ENCODE measurements around the gene TIPARP.
"Not testable (repeated sequence)": the region's sequence is repeated elsewhere in the genome, so short reads cannot be mapped to it uniquely, and the experiment has no call there.

The TIPARP gene

GRCh38 chr3:156707588-156707987, 33.2 kb downstream of the TIPARP start:
- no peak for DNase-seq (ENCODE audit: low read depth in 2 of 3, low spot score in 1 of 3)

GRCh38 chr3:156710429-156710828, 36.0 kb downstream of the TIPARP start:
- no peak for DNase-seq (ENCODE audit: low read depth in 2 of 3, low spot score in 1 of 3)

GRCh38 chr3:156711113-156711512, 36.7 kb downstream of the TIPARP start:
- DNase-seq (ENCODE audit: low read depth in 2 of 3, low spot score in 1 of 3) = no peak

DNA sequence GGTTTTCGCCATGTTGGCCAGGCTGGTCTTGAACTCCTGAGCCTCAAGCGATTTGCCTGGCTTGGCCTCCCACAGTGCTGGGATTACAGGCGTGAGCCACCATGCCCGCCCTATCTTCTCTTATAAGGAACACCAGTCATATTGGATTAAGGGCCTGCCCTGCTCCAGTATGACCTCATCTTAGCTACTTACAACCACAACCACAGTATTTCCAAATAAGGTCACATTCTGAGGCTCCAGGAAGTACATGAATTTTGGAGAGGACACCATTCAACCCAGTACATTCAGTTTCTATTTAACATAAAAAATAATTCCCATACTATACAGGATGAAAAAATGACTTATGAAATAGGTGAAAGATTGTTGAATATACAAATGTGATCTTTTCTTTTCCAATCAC, 37.6 kb downstream of the TIPARP start:
- DNase-seq (ENCODE audit: low read depth in 2 of 3, low spot score in 1 of 3) = not testable (repeated sequence)

GRCh38 chr3:156716105-156716862, 41.9 kb downstream of the TIPARP start:
- no peak for DNase-seq (ENCODE audit: low read depth in 2 of 3, low spot score in 1 of 3)

DNA sequence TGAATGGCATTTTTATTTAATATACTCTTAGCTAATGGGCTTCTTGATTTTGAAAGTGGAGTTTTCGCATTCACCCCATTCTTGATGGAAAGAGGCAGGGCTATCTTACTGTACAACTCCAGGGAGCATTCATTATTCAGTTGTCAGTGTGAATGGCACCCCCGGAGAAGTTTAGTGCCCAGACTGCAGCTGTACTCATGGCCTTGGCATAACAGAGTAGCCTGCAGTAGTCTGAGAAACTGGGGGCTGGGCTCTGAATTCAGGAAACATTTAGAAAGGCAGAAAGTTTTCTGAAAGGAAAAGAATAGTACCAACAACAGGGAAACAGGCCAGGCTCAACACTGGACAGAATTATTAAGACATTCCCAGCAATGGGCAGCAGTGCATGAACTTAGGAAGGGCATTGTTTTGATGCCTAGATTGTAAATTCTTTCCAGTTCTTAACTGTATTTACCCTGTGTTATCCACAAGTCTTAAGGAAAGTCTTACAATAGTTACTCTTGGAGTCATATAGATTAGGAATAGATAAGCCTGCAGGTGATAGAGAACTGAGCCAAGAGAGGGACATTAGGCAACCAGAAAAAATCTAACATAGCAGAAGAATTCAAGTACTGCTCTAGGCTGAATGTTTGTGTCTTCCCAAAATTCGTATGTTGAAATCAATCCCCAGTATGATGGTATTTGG, 44.4 kb downstream of the TIPARP start:
- DNase-seq (ENCODE audit: low read depth in 2 of 3, low spot score in 1 of 3) = no peak

DNA sequence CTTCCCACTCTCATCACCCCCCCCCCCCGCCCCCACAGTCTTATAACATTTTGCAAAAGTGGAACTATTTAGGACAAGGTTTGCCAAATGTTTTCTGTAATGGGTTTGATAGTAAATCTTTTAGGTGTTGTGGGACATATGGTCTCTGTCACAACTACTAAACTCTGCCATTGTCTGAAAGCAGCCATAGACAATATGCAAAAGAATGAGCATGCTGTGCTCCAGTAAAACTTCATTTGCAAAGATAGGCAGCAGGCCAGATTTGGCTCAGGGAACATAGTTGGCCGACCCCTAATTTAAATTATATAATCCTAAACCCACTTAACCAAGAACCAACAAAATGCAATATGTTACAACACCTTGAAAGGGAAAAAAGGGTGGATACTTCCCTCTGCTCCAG, 46.4 kb downstream of the TIPARP start:
- DNase-seq (ENCODE audit: low read depth in 2 of 3, low spot score in 1 of 3) = no peak

- DNase-seq (ENCODE audit: low read depth in 2 of 3, low spot score in 1 of 3) = no peak
Observed at GRCh38 chr3:156721687-156722618, 47.6 kb downstream of the TIPARP start.

- DNase-seq (ENCODE audit: low read depth in 2 of 3, low spot score in 1 of 3) = no peak
Observed at GRCh38 chr3:156723182-156723619, 48.8 kb downstream of the TIPARP start.

DNA sequence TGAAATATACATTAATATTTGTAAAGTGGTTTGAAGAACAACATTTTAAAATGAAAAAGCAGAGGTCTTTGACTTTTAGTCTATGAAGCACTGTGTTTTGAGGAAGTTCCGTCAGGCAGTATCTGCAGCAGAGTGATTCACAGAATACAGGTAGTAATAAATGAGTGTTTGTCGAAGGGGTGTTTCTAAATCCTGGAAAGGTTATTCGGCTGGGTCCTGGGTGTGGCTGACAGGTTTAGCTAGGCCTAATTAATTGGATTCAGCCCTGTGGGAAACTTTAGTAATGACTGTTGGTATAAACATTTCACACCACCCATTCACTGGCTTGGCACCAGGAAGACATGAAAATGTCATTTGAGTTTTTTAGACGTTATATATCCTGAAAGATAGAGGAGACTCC, 51.3 kb downstream of the TIPARP start:
- DNase-seq (ENCODE audit: low read depth in 2 of 3, low spot score in 1 of 3) = no peak

- DNase-seq (ENCODE audit: low read depth in 2 of 3, low spot score in 1 of 3) = no peak
Observed at GRCh38 chr3:156726456-156726855, 52.1 kb downstream of the TIPARP start.

GRCh38 chr3:156727519-156728205, 53.3 kb downstream of the TIPARP start:
- no peak for DNase-seq (ENCODE audit: low read depth in 2 of 3, low spot score in 1 of 3)

GRCh38 chr3:156728267-156728985, 54.0 kb downstream of the TIPARP start:
- no peak for DNase-seq (ENCODE audit: low read depth in 2 of 3, low spot score in 1 of 3)

DNA sequence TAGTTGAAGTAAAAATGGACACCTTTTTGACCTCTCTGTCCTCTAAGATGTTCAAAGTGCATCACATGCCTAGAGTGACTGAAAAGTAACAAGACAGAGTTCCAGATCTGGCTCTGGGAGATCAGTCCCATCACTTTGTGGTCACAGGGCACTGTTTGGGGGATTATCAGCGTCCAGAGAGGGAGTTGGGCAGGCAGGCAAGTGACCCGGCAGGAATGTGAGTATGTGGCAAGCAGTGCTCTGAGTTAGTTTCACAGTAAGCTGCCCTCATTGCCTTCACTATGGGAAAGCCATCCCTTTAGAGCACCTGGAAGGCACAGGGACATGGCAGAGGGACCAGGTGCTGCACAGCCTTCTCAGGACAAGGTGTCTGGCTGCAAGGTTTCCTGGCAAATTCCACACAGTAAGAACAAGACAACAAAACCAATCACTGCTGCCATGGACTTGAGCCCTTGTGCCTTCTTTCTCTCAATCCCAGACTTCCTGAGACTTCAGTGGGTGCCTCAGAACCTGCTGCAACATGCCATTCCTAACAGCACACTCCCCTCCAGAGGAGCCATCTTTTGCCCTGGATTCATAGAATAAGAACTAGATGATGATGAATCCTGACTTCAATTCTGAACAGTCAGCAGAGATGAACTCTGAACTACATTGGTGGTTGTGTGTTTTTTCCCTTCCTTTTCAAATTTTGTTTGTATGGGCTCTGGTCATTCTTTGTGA, 55.2 kb downstream of the TIPARP start:
- DNase-seq (ENCODE audit: low read depth in 2 of 3, low spot score in 1 of 3) = no peak

DNA sequence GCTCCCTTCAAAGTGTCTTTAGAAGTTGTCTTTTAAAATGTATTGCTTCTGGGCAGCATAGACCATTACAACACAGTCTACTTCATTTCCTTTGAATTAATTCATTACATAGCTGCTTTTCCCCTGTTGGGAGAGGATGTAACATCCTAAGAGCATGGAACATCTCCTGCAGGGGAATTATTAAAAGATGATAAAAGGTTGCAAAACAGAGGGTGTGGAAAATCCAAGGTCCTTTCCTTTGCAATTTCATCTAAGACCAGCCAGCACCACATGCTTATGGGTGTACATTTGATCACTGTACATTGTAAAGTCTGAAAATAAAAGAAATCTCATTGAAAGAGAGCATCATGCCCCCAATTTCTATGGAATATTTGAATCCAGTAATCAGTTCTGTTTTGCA, 57.4 kb downstream of the TIPARP start:
- no peak for DNase-seq (ENCODE audit: low read depth in 2 of 3, low spot score in 1 of 3)

GRCh38 chr3:156732261-156732660, 57.9 kb downstream of the TIPARP start:
- no peak for DNase-seq (ENCODE audit: low read depth in 2 of 3, low spot score in 1 of 3)

- DNase-seq (ENCODE audit: low read depth in 2 of 3, low spot score in 1 of 3) = no peak
Observed at GRCh38 chr3:156732715-156733421, 58.5 kb downstream of the TIPARP start.

GRCh38 chr3:156734661-156735060, 60.3 kb downstream of the TIPARP start:
- DNase-seq (ENCODE audit: low read depth in 2 of 3, low spot score in 1 of 3) = not testable (repeated sequence)

DNA sequence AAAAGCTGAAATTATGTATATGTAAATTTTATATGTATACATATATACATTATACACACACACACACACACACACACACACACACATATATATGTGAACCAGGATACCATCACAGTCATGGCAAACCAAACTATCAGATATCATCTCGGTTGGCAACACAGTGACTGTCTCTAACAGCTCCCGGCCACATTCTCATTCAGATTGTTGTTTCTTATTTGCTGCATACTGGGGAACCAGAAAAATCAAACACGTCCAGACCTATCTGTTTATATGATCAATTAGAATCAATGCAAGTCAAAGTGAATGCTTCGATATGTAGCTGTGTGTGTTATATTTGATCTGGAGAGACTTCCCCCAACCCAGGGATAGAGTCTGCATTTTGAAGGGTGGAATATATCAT, 61.1 kb downstream of the TIPARP start:
- DNase-seq (ENCODE audit: low read depth in 2 of 3, low spot score in 1 of 3) = no peak

All from stimulated activated CD4-positive, alpha-beta T cell treated with anti-CD3 and anti-CD28 coated beads, Interleukin-12 subunit alpha, Interleukin-12 subunit beta, amount 100 ng/mL, for 48 hours (primary cell).